GM18909 (cell line): Measurements from ENCODE around the gene TMBIM6.
"Not testable (repeated sequence)": the region's sequence is repeated elsewhere in the genome, so short reads cannot be mapped to it uniquely, and the experiment has no call there.

Experiments used
- ATAC-seq: cut with Tn5 transposase; IDR thresholded peaks from one replicate; pipeline ENCODE4 v1.9.1; 2021; ENCODE audit warnings: mild to moderate bottlenecking; ENCODE audit not compliant: unreplicated experiment, poor library complexity

The TMBIM6 gene

GRCh38 chr12:49721355-49721754 lies 20.0 kb upstream of the TMBIM6 start:
- not testable (repeated sequence) for ATAC-seq

- ATAC-seq: no peak
Observed at GRCh38 chr12:49728446-49728845, 12.9 kb upstream of the TMBIM6 start.

- ATAC-seq: no peak
Observed at GRCh38 chr12:49730050-49730449, 11.3 kb upstream of the TMBIM6 start.

GRCh38 chr12:49730568-49731101 lies 10.7 kb upstream of the TMBIM6 start:
- no peak for ATAC-seq

- ATAC-seq: no peak
Observed at GRCh38 chr12:49733219-49734017, 7.9 kb upstream of the TMBIM6 start.

- ATAC-seq: not testable (repeated sequence)
Observed at GRCh38 chr12:49734900-49735299, 6.5 kb upstream of the TMBIM6 start.

GRCh38 chr12:49738721-49739120 lies 2.6 kb upstream of the TMBIM6 start:
- not testable (repeated sequence) for ATAC-seq

GRCh38 chr12:49740277-49740676 lies 1.1 kb upstream of the TMBIM6 start:
- not testable (repeated sequence) for ATAC-seq

- peak; percentile 61 for ATAC-seq
Observed at GRCh38 chr12:49741882-49742620, 694 bp downstream of the TMBIM6 start.

GRCh38 chr12:49744363-49744885 lies 3.1 kb downstream of the TMBIM6 start:
- no peak for ATAC-seq

- no peak for ATAC-seq
Observed at GRCh38 chr12:49748306-49748705, 6.9 kb downstream of the TMBIM6 start.

GRCh38 chr12:49748800-49749199 lies 7.4 kb downstream of the TMBIM6 start:
- ATAC-seq: no peak

- ATAC-seq: no peak
Observed at GRCh38 chr12:49750027-49750995, 9.0 kb downstream of the TMBIM6 start.

GRCh38 chr12:49750996-49751393 lies 9.6 kb downstream of the TMBIM6 start:
- no peak for ATAC-seq

GRCh38 chr12:49761677-49762467 lies 20.5 kb downstream of the TMBIM6 start:
- ATAC-seq: no peak

GRCh38 chr12:49762468-49762847 lies 21.1 kb downstream of the TMBIM6 start:
- no peak for ATAC-seq

GRCh38 chr12:49763006-49763591 lies 21.7 kb downstream of the TMBIM6 start:
- ATAC-seq: no peak

- ATAC-seq: no peak
Observed at GRCh38 chr12:49764126-49764525, 22.8 kb downstream of the TMBIM6 start.

GRCh38 chr12:49766115-49766455 lies 24.7 kb downstream of the TMBIM6 start:
- no peak for ATAC-seq
